ENCODE results near the gene GPR78.
"Not testable (repeated sequence)": the region's sequence is repeated elsewhere in the genome, so short reads cannot be mapped to it uniquely, and the experiment has no call there.

Gene GPR78

GRCh38 chr4:8568068-8568668, 12.0 kb upstream of the GPR78 start:
- no peak for DNase-seq

GRCh38 chr4:8570201-8570600, 10.0 kb upstream of the GPR78 start:
- DNase-seq, result no peak

- no peak for DNase-seq
Measured at GRCh38 chr4:8571702-8572685, 8.2 kb upstream of the GPR78 start.

DNA sequence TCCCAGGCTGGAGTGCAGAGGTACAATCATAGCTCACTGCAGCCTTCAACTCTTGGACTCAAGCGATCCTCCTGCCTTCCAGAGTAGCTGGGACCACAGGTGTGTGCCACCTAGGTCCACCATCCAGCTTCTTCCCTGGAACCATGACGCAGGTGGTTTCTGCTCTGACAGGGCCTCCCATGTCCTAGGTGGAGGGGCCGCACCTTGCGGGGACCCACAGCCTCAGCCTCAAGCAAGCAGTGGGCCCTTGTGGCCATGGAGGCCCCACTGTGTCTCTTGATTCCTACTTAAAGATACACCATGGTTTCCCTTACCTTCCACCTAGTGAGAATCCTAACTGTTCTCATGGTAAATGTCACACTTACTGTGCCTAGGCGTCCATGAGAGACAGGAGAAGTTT, 6.9 kb upstream of the GPR78 start:
- no peak for DNase-seq

DNA sequence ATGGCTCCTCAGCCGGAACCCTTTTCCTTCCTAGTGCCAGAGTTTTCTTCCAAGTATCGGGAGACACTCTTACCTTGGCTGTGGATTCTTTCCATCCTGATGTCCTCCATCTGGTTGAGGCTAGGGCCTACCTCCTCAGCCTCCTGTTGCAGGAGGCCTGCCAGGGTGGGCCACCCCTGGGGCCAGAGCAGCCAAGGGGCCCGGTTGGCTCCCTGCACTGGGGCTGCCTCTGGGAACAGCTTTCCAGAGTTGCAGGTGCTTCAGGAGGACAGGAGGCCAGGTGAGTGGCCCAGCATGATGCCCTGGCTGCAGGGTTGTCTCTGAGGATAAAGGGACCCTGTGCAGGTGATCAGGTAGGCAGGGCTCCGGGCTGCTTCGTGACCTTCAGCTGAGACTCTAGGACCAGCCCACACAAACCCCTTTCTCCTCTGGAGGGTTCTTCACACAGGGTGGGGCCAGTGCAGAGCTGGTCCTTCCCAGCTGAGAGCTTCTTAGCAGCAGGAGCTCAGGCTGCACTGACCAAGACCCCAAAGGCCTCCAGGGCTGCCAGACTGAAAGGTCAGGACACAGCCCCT, 5.3 kb upstream of the GPR78 start:
- DNase-seq, result no peak

DNA sequence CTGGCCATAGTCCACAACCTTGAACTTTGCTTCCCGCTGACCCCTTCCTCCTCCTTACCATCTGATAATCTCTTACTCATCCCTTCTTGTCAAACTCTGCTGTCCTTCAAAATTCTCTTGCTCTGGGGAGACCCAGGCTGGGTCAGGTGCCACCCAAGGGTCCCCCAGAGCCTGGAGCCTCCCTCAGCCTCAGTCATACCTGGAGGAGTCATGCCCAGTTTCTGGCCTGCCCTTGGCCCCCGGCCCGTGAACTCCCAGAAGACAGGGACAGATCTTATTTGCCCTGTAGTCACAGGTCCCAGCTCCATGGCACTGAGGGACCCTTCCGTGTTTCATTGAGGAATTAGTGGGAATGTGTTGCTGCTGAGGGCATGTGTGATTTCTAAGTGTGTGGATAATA, 4.7 kb upstream of the GPR78 start:
- DNase-seq, result no peak

DNA sequence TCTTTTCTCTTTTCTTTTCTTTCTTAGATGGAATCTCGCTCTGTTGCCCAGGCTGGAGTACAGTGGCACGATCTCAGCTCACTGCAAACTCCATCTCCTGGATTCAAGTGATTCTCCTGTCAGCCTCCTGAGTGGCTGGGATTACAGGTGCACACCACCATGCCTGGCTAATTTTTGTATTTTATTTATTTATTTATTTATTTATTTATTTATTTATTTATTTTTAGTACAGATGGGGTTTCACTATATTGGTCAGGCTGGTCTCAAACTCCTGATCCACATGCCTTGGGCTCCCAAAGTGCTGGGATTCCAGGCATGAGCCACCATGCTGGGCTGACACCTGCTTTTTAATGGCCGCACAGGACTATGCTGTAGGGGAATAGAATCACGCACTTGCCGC, 3.6 kb upstream of the GPR78 start:
- not testable (repeated sequence) for DNase-seq

GRCh38 chr4:8577046-8577445, 3.1 kb upstream of the GPR78 start:
- no peak for DNase-seq

GRCh38 chr4:8577972-8578371, 2.2 kb upstream of the GPR78 start:
- no peak for DNase-seq

- DNase-seq, result no peak
Measured at GRCh38 chr4:8578717-8579116, 1.5 kb upstream of the GPR78 start.

DNA sequence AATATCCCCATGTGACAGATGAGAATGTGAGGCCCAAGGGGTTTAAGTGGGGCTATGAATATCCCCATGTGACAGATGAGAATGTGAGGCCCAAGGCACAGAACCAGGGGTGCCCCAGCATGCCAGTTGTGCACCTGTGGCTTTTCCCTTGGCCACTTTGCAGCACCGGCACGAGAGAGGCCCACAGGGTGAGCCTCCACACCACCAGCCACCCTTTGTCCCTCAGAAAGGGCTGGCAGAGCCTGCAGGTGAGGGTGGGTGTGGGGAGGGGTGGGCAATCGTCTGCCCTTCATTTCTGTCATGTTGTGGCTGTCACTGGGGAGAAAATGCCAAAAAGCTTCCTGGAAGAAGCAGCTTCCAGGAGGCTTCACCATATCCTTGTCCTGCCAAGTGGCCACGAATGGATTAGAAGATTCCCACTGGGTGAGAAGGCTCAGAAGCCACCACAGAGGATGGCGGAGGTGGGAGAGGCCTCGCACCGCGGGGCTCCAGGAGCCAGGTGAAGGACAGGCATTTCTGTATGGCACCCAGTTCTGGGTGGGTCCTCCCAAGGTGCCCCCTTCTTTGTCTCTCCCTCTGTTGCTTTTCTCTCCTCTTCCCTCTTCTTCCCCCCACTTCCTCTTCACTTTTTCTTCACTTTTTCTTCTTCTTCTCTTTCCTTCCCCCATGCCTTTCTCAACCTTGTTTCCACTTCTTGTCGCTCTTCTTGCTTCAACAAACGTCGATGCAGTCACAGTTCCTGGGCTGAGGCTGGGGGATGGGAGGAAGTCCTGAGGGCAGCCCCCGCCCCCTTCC, 469 bp upstream of the GPR78 start:
- DNase-seq, result no peak

DNA sequence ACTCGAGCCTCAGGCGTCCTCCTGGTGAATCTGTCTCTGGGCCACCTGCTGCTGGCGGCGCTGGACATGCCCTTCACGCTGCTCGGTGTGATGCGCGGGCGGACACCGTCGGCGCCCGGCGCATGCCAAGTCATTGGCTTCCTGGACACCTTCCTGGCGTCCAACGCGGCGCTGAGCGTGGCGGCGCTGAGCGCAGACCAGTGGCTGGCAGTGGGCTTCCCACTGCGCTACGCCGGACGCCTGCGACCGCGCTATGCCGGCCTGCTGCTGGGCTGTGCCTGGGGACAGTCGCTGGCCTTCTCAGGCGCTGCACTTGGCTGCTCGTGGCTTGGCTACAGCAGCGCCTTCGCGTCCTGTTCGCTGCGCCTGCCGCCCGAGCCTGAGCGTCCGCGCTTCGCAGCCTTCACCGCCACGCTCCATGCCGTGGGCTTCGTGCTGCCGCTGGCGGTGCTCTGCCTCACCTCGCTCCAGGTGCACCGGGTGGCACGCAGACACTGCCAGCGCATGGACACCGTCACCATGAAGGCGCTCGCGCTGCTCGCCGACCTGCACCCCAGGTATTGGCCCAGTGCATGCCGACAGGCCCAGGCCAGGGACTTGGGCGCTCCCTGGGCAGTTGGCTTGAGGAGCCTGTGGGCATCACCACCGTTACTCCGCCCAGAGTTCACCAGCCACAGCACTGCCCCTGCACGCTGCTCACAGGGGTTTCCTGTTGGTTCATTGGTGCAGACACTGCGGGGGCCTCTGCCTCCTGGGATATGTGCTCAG, 1.1 kb downstream of the GPR78 start:
- no peak for DNase-seq

DNA sequence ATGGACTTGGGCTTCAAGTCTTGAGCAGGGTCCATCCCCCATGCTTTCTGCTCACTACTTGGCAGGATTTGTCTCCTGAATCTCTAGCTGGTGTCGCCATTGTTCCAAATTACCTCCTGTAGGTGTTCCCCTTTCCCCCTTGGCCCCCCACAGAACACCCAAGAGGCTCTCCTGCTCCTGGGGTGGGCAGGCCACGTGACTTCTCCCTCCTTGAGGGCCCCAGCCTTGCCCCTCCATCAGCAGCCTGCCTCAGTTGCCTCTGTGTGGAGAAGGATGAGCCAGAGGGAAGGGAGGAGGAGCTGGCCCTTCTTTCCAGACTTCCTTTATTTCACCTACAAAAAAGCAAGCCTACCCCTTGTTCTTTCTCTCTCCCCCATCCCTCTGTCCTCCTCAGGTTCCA, 1.8 kb downstream of the GPR78 start:
- no peak for DNase-seq

DNA sequence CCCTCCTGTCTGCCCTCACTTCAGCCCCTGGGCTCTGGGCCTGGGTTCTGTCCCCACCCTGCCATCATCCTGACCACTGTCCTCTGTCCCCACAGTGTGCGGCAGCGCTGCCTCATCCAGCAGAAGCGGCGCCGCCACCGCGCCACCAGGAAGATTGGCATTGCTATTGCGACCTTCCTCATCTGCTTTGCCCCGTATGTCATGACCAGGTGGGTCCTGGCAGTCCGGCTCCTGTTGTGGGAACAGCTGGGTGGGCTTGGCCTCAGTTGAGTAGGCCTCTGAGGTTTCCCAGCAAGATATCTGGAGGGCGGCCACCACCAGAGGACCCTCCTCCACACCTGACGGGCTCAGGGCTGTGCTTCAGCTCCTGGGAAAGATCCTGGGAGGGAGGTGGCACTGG, 2.2 kb downstream of the GPR78 start:
- no peak for DNase-seq

DNA sequence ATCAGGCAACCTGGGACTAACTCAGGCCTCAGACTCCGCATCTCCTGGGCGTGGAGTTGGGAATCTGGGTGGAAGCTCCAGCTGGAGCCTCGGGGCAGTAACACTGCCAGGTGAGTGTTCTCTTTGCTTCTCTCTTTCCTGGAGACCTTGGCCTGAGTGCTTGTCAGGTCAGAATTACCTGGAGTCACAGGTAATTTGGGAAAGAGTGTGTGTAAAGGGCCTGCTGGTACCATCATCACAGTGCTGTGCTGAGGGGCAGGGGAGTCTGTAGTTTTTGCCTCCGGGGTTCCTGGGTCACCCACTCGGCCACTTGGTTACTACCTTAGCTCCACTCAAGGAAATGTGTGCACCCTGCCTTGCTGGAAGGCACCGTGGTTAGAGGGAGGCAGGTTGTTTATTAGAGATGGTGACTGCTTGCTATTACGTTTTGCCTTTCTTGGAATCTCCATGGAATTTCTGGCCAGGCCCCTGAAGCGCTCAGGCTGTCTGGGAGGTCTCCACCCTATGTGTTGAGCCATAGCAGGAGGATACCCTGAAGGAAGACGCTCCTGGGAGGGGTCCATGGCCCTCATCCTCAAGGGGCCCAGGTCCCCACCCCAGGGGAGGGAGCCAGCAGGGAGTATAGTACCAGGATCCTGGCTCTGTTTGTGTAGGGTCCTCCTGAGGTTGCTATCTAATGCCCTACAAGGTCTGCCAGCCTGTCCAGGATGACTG, 2.9 kb downstream of the GPR78 start:
- no peak for DNase-seq

DNA sequence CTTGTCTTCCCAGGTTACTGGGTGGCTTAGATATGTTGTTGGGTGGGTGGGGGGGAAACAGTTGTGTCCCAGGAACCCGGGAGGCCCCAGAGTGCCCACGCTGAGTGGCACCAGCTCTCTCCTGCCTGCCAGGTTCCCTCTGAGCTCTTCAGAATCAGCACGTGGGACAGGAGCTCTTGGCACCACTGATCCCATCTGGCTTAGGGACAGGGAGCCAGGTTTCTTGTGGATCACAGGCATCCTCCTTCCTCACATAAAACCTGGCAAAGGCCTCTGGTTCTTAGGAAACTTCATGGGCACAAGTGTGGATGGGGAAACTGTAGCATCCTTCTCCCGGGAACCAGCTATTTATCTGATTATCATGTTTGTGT, 3.4 kb downstream of the GPR78 start:
- DNase-seq, result no peak

DNA sequence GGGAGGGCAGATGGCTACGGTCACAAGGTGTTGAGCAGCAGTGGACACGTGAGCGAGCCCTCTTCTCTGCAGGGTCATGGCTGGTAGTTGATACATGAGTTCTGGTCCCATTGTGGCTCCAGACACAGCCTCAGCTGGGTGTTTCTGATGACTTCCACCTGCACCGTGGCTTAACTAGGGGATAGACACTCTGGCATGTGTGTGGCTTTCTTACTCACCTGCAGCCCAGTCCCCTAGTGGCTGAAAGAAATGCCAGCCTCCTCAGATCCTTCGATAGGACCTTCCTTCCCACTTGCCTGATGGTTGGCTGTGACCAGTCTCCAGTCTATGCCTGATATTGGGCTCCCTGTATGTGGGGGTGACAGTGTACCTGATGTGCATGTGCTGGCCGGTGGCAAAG, 5.0 kb downstream of the GPR78 start:
- no peak for DNase-seq

GRCh38 chr4:8585721-8586212, 5.6 kb downstream of the GPR78 start:
- no peak for DNase-seq

- no peak for DNase-seq
Measured at GRCh38 chr4:8586246-8586645, 6.1 kb downstream of the GPR78 start.

GRCh38 chr4:8586671-8587468, 6.7 kb downstream of the GPR78 start:
- DNase-seq, result no peak
